Sigmoid colon (tissue), 4 donors: ENCODE results near the gene AHI1.

ENCODE experiments used
- POLR2A ChIP-seq, 2 donors: fragments of 450-650 bp; IDR thresholded peaks; one replicate each; pipeline ENCODE4 v1.6.1; 2016; ENCODE audit warnings: antibody characterized with exemption in 2 of 2, mild to moderate bottlenecking in 2 of 2, moderate library complexity in 2 of 2
- POLR2AphosphoS5 ChIP-seq, 4 donors: sonication (generic); formaldehyde crosslinking; IDR thresholded peaks; one replicate each; pipeline ENCODE4 v1.6.1; 2017; ENCODE audit warnings: antibody characterized with exemption in 4 of 4
- TF ChIP-seq, protein P1 (sequence below), 4 experiments: fragments of 450-650 bp in 3 of 4; fragments of 200-600 bp in 1 of 4; IDR thresholded peaks; one replicate each; pipeline ENCODE4 v1.5.1; 2016 to 2019; ENCODE audit warnings: antibody characterized with exemption in 4 of 4, mild to moderate bottlenecking in 3 of 4, moderate library complexity in 2 of 4

DNA sequence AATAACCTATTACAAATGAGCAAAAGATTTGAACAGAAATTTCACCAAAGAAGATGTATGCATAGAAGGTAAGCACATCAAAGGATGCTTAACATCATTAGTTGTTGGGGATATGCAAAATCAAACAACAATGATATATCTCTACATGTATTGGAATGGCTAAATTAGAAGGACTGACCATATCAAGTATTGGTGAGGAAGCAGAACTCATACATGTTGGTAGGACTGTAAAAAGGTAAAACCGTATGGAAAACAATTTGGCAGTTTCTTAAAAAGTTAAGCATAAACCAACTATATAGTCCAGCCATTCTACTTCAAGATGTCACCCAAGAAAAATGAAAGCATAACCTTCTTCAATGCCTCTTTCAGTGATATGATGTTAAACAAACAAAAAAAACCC lies 202.5 kb downstream of the AHI1 start:
- TF ChIP-seq, protein P1, sequence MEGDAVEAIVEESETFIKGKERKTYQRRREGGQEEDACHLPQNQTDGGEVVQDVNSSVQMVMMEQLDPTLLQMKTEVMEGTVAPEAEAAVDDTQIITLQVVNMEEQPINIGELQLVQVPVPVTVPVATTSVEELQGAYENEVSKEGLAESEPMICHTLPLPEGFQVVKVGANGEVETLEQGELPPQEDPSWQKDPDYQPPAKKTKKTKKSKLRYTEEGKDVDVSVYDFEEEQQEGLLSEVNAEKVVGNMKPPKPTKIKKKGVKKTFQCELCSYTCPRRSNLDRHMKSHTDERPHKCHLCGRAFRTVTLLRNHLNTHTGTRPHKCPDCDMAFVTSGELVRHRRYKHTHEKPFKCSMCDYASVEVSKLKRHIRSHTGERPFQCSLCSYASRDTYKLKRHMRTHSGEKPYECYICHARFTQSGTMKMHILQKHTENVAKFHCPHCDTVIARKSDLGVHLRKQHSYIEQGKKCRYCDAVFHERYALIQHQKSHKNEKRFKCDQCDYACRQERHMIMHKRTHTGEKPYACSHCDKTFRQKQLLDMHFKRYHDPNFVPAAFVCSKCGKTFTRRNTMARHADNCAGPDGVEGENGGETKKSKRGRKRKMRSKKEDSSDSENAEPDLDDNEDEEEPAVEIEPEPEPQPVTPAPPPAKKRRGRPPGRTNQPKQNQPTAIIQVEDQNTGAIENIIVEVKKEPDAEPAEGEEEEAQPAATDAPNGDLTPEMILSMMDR (IDR thresholded peaks at IDR 0.05) = no peak
- no peak for TF ChIP-seq POLR2A (IDR thresholded peaks at IDR 0.05)
- no peak for TF ChIP-seq POLR2AphosphoS5 (IDR thresholded peaks at IDR 0.05)
